Measurements from ENCODE around the gene C14orf180.

DNA sequence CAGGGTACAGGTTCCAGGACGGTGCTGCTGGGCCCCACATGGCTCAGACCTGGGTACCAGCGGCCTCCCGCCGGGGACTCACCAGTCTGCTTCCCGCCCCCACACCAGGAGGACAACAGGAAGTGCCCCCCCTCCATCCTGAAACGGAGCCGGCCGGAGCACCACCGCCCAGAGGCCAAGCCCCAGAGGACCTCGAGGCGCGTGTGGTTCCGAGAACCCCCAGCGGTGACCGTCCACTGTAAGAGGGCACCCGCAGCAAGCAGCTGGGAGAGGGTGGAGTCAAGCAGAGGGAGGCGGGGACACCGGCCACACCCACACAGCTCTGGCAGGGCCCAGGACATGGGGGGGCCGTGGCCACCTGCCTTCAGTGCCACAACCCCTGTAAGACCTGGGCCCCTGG, 8.1 kb downstream of the C14orf180 start:
- TF ChIP-seq POLR2A (IDR thresholded peaks at IDR 0.05) (no peak), POLR2AphosphoS5 (IDR thresholded peaks at IDR 0.05; ENCODE audit: insufficient read depth in 1 of 2, low read depth in 1 of 2) (no peak)
- TF ChIP-seq, protein P1, sequence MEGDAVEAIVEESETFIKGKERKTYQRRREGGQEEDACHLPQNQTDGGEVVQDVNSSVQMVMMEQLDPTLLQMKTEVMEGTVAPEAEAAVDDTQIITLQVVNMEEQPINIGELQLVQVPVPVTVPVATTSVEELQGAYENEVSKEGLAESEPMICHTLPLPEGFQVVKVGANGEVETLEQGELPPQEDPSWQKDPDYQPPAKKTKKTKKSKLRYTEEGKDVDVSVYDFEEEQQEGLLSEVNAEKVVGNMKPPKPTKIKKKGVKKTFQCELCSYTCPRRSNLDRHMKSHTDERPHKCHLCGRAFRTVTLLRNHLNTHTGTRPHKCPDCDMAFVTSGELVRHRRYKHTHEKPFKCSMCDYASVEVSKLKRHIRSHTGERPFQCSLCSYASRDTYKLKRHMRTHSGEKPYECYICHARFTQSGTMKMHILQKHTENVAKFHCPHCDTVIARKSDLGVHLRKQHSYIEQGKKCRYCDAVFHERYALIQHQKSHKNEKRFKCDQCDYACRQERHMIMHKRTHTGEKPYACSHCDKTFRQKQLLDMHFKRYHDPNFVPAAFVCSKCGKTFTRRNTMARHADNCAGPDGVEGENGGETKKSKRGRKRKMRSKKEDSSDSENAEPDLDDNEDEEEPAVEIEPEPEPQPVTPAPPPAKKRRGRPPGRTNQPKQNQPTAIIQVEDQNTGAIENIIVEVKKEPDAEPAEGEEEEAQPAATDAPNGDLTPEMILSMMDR (IDR thresholded peaks at IDR 0.05) = no peak
